Measurements from ENCODE around the gene ATRN. TPM values are rescaled to one million over a fixed set of nuclear protein-coding genes. Genes with fewer than 3 reads are reported as not detected.

Gene ATRN
- total and polyA plus RNA-seq, 2 experiments from 2014 or later = 2.2 to 18.3 TPM

- no peaks in the 10 kb centered on the region for H3K9me2 ChIP-seq (ENCODE audit: insufficient read depth)
- no peaks in the 10 kb centered on the region for H3K27me3 ChIP-seq (ENCODE audit: insufficient read depth)
Observed at GRCh38 chr20:3483309-3483708, 12.5 kb downstream of the ATRN start.

More at GRCh38 chr20:3483309-3483708, 12.5 kb downstream of the ATRN start:
- no peaks in the 10 kb centered on the region; the same call in 1 of the 2 replicates for H3K36me3 ChIP-seq (ENCODE audit: insufficient read depth)
- H3K4me3 ChIP-seq = no peak overlapping the region
- ATAC-seq = no peak
- TF ChIP-seq REST (IDR thresholded peaks at IDR 0.05; ENCODE audit: unreplicated experiment) (no peak), NANOG (IDR thresholded peaks at IDR 0.05; ENCODE audit: borderline replicate concordance) (no peak), ZNF114 (CRISPR knock-in tag; IDR thresholded peaks at IDR 0.05) (no peak), ETS1 (IDR thresholded peaks at IDR 0.05) (no peak), CREB1 (CRISPR knock-in tag; IDR thresholded peaks at IDR 0.05; ENCODE audit: low read depth) (no peak), STAT1 (IDR thresholded peaks at IDR 0.05; ENCODE audit: unreplicated experiment) (no peak), CTCF (conservative IDR thresholded peaks at IDR 0.05; ENCODE audit: low read depth in 2 of 2) (no peak), EZH2 (IDR thresholded peaks at IDR 0.05; ENCODE audit: low read depth, unreplicated experiment) (no peak), POLR2AphosphoS5 (IDR thresholded peaks at IDR 0.05; ENCODE audit: low read depth) (no peak), ZNF462 (CRISPR knock-in tag; IDR thresholded peaks at IDR 0.05) (no peak)
- peaks cover 35% of the 10 kb centered on the region for H3K79me2 ChIP-seq (replicated peaks; ENCODE audit: insufficient read depth)
- no peak overlapping the region for H3K4me3 Mint-ChIP-seq
- no peaks in the 10 kb centered on the region for H3K27me3 Mint-ChIP-seq (ENCODE audit: insufficient read depth, low read depth, poor library complexity)
- DNase-seq (ENCODE audit: low spot score) = no peak
- no peak overlapping the region for H3K4me2 ChIP-seq
- no peak overlapping the region for H3K27ac ChIP-seq (ENCODE audit: low read depth)
- no peaks in the 10 kb centered on the region for H3K4me1 Mint-ChIP-seq
- H2AFZ ChIP-seq = no peak overlapping the region
- peaks cover 10% of the 10 kb centered on the region for H3K36me3 Mint-ChIP-seq (ENCODE audit: low read depth)
- no peaks in the 10 kb centered on the region for H3K4me1 ChIP-seq (ENCODE audit: insufficient read depth)
- H3F3A ChIP-seq (replicated peaks; ENCODE audit: low read depth) = no peaks in the 10 kb centered on the region
- 0 out of 2 replicates have a peak, but pooled peaks cover 8% of the 10 kb centered on the region for H4K20me1 ChIP-seq (replicated peaks; ENCODE audit: insufficient read depth)
- H3K9me3 Mint-ChIP-seq = peaks cover 16% of the 10 kb centered on the region
- no peak overlapping the region for H3K27ac Mint-ChIP-seq
